Stimulated activated CD8-positive, alpha-beta memory T cell treated with anti-CD3 and anti-CD28 coated beads, Interleukin-2, amount 100 ng/mL, for 1 hour (primary cell): ENCODE measurements around the gene UBXN11.

Experiments used
- DNase-seq, 2 donors: peaks; one replicate each; pipeline ENCODE4 v3.0.0-alpha.2; 2020; ENCODE audit warnings: low read depth in 2 of 2

The UBXN11 gene

GRCh38 chr1:26285366-26286063 lies 20.9 kb downstream of the UBXN11 start:
- no peak for DNase-seq

- DNase-seq, result peak; percentile 82 to 95
Observed at GRCh38 chr1:26284597-26285347, 21.7 kb downstream of the UBXN11 start.

- no peak for DNase-seq
Observed at GRCh38 chr1:26283871-26284596, 22.4 kb downstream of the UBXN11 start.

- no peak for DNase-seq
Observed at GRCh38 chr1:26283279-26283853, 23.1 kb downstream of the UBXN11 start.

- no peak for DNase-seq
Observed at GRCh38 chr1:26282401-26282918, 24.0 kb downstream of the UBXN11 start.

GRCh38 chr1:26281971-26282370 lies 24.5 kb downstream of the UBXN11 start:
- DNase-seq, result no peak

- no peak for DNase-seq
Observed at GRCh38 chr1:26281091-26281958, 25.1 kb downstream of the UBXN11 start.

- DNase-seq, result no peak
Observed at GRCh38 chr1:26280333-26281042, 25.9 kb downstream of the UBXN11 start.

GRCh38 chr1:26279456-26280332 lies 26.7 kb downstream of the UBXN11 start, which contains the start of gene SH3BGRL3:
Gene SH3BGRL3 (plus strand): TSS chr1:26280086. CDS start chr1:26280156, 70 bp downstream.
- peak; percentile 65 to 73 for DNase-seq

- DNase-seq, result no peak
Observed at GRCh38 chr1:26278724-26279455, 27.5 kb downstream of the UBXN11 start.

- DNase-seq, result no peak
Observed at GRCh38 chr1:26278303-26278702, 28.1 kb downstream of the UBXN11 start.

GRCh38 chr1:26277719-26278118 lies 28.7 kb downstream of the UBXN11 start:
- no peak for DNase-seq

- no peak for DNase-seq
Observed at GRCh38 chr1:26277261-26277661, 29.2 kb downstream of the UBXN11 start.

- DNase-seq, result no peak
Observed at GRCh38 chr1:26276432-26276838, 30.0 kb downstream of the UBXN11 start.

- DNase-seq, result peak; percentile 57 to 68
Observed at GRCh38 chr1:26275580-26276431, 30.6 kb downstream of the UBXN11 start.

GRCh38 chr1:26274801-26275425 lies 31.5 kb downstream of the UBXN11 start:
- DNase-seq, result no peak

- DNase-seq, result no peak
Observed at GRCh38 chr1:26269198-26269550, 37.3 kb downstream of the UBXN11 start.
